Retina (tissue), 1 donor: ENCODE results near the gene ITGBL1.

Experiments used
- DNase-seq: peaks from one replicate; pipeline ENCODE4 v3.0.0-alpha.2; 2016

Gene ITGBL1

GRCh38 chr13:101707659-101708058 is 255.2 kb downstream of the ITGBL1 start:
- no peak for DNase-seq

DNA sequence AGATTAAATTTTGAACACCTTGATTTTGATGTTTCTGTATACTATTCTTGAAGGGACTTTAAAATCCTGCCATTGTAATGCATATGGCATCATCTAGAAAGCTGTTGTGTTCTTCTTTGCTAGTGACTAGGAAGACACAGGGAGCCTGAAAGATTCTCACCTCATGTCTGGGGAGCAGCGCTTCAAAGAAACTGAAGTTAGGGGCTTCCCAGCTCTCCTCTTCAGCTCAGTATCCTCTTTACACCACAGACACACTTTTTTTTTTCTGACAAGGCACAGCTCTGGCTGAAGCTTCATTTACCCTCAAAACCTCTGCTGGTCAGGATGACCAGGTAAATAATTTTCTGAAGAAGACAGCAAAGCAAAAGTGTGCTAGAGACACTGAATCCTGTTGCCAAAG is 255.6 kb downstream of the ITGBL1 start:
- no peak for DNase-seq

GRCh38 chr13:101709952-101710351 is 257.5 kb downstream of the ITGBL1 start:
- DNase-seq: no peak

DNA sequence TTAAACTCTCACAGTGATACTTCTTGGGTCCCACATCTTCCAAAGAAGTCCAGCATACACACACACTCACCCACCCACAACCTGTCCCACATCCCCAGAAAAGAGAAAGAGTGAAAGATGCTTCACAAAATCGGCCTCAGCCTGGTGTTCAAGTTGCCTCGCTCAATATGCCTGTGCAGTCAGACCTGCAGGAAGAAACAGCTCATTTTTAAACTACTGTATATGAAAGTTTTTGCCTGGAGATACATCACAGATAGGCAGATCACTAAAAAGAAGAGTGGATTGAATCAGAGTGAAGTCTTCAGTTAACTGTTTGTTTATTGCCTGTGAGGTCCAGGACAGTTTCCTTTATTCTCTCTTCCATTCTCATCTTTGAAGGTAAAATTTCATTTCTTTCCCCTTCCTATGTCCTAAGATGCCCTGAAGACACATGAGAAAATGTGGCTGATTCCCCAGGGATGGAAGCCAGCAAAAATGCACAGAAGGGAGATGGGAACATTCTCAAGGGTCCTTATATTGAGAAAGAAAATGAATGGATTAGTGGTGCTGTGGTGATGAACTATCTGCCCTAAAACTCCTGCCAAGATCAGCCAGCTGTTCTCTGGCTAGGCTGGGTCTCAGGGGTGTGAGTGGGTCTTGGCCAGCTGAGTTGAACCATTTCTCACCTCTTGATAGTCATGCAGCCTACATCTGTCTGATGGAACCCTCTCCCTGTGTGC is 259.0 kb downstream of the ITGBL1 start:
- no peak for DNase-seq

DNA sequence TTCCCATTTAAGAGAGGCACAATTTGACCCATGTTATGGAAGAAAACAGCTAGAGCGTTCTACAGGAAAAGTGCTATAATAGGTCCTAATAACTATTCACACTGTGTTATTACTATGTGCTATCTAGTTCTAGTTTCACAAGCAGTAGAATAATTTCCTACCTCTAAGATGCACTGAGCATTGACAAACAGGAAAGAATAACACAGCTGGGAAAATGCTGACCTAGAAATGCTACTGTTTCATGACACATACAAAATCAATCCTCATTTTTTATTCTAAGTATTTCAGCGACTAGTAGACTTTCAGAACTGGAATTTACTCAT is 259.5 kb downstream of the ITGBL1 start:
- no peak for DNase-seq

- DNase-seq: no peak
These were observed 261.7 kb downstream of the ITGBL1 start for GRCh38 chr13:101714195-101714594.

DNA sequence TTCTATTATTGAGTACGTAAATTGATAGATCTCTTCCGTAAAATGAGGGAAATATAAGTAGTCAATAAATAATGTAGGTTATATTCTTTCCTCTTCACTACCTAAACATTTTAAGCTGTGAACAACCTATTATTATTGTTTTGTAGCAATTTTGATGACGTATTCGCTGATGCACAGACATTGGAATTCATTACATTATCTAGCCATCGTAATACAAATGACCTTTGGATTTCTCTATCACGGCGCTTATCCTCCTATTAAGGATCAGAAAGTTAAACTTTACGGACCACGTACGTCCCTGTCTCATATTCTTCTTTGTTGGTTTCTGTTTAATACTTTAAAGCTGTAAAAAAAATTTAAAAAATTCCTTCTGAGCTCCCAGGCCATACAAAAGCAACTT is 264.9 kb downstream of the ITGBL1 start:
- no peak for DNase-seq

GRCh38 chr13:101718496-101718895 is 266.0 kb downstream of the ITGBL1 start:
- no peak for DNase-seq

GRCh38 chr13:101726681-101727080 is 274.2 kb downstream of the ITGBL1 start:
- DNase-seq: no peak

DNA sequence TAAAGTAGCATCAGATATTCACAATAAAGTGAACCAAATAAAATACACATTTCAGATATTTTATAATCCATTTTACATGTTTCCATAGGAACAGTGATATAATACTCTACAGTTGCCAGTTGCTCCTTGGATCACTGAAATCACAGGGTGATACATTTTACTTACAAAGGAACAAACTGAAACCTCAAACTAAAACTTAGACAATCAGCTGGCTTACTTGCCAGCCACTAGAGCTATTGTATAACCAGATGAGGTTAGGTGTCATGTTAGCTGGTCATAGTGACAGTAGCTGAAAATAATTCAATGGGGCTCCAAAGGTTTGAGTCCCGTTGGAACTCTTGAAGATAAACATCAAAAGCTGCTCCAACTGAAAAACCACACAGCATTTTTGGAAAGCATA is 274.6 kb downstream of the ITGBL1 start:
- DNase-seq: no peak

DNA sequence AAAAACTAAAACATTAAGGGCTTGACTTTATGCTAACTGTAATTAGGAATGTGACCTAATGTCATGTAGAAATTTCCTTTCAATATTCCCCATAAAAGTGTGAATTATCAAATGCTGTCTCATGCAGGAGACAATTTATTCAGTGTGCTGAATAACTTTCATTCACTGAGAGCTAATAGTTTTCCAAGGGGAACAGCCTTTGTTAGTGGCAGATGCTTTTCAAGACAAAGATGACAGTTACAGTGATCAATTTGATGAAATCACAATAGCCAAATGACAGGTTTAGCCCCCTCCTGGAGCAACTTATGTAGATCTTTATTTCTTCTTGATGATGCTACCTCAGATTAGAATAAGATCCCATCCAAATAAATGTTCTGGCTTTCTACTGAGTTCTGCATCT is 275.5 kb downstream of the ITGBL1 start:
- DNase-seq: no peak

GRCh38 chr13:101728615-101729014 is 276.1 kb downstream of the ITGBL1 start:
- no peak for DNase-seq

- no peak for DNase-seq
These were observed 278.0 kb downstream of the ITGBL1 start for GRCh38 chr13:101730420-101731000.

GRCh38 chr13:101736566-101736965 is 284.1 kb downstream of the ITGBL1 start:
- no peak for DNase-seq

DNA sequence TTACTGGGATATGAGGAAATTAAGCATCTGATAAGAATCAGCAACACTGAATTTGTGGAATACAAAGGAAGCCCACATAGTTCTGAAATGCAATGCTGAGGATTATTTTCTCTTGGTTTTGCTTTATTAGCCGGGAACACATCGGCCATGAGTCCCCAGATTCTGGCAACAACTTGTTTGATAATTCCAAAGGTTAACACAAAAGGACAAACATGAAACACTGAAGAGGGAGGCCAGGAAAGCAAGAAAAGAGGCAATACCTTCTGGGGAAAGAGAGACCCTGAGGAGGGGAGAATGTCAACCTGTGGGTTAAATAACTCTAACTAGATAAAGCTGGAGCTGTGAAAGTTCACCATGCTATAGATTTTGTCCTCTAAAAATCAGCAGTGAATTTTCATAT is 285.9 kb downstream of the ITGBL1 start:
- DNase-seq: no peak

DNA sequence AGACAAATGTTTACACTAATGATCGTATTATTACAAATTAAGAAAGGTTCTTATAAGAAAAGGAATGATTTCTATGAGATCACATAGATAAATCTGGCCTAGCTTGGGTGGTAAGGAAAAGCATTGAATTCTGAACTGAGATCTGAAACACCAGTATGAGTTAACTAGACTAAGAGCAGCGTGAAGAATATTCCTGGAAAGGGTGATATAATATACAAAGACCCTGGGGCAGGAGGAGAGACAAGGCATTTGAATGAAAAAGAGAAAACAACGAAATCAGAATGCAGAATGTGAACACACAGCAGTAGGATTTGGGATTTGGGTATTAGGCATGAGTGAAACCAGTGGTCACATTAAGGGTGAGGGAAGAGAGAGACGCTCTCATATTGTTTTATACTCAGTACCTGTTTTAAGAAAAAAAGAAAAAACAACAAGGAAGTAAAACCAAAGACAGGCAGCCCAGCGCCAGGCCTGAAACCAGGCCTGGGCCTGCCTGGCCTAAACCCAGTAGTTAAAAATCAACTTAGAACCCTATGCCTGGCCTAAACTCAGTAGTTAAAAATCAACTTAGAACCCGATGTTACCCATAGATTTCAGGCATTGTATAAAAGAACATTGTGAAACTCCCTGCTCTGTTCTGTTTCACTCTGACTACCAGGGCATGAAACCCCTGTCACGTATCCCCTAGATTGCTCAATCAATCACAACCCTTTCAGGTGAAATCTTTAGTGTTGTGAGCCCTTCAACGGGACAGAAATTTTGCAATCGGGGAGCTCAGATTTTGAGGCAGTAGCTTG is 287.1 kb downstream of the ITGBL1 start:
- DNase-seq: no peak

- DNase-seq: no peak
These were observed 294.0 kb downstream of the ITGBL1 start for GRCh38 chr13:101746513-101746912.

GRCh38 chr13:101747039-101747438 is 294.6 kb downstream of the ITGBL1 start:
- no peak for DNase-seq

- DNase-seq: no peak
These were observed 297.1 kb downstream of the ITGBL1 start for GRCh38 chr13:101749584-101749983.

- no peak for DNase-seq
These were observed 299.0 kb downstream of the ITGBL1 start for GRCh38 chr13:101751488-101751887.

GRCh38 chr13:101752432-101752831 is 300.0 kb downstream of the ITGBL1 start:
- DNase-seq: no peak

- no peak for DNase-seq
These were observed 302.9 kb downstream of the ITGBL1 start for GRCh38 chr13:101755228-101755887.

- no peak for DNase-seq
These were observed 305.1 kb downstream of the ITGBL1 start for GRCh38 chr13:101757446-101758039.
